Body of pancreas (tissue), 4 donors: Measurements from ENCODE around the gene PDE6B.

Experiments
- CTCF ChIP-seq, 7 experiments: fragments of 450-650 bp in 4 of 7; fragments of 200-600 bp in 3 of 7; sonication (generic) in 3 of 7; IDR thresholded peaks; one replicate each; pipeline ENCODE4 v1.5.1; 2016 to 2019; ENCODE audit warnings: antibody characterized with exemption in 7 of 7
- POLR2A ChIP-seq, 3 donors: fragments of 450-650 bp; IDR thresholded peaks; one replicate each; pipeline ENCODE4 v1.6.1; 2016; ENCODE audit warnings: antibody characterized with exemption in 3 of 3, mild to moderate bottlenecking in 2 of 3

- TF ChIP-seq CTCF (IDR thresholded peaks at IDR 0.05) (no peak), POLR2A (IDR thresholded peaks at IDR 0.05) (no peak)
Observed at GRCh38 chr4:628821-629635, 3.7 kb downstream of the PDE6B start.
